Measurements from ENCODE around the gene CCDC142. TPM values are rescaled to one million over a fixed set of nuclear protein-coding genes. Genes with fewer than 3 reads are reported as not detected.
A peak's percentile ranks its signal among the peaks of the same experiment; 100 is the strongest.

CCDC142 gene
- total and polyA plus RNA-seq, 9 of the 15 experiments (the other 6 are each of a cell fraction or from before 2014, with no cell fraction given), result 0.55 to 11.7 (median 7.2) TPM

- TF ChIP-seq RAD21 (CRISPR knock-in tag; conservative IDR thresholded peaks at IDR 0.05 in 1 of 2, IDR thresholded peaks at IDR 0.05 in 1 of 2) (no peak), NCOA4 (IDR thresholded peaks at IDR 0.05; ENCODE audit: partially characterized antibody) (no peak), HMBOX1 (IDR thresholded peaks at IDR 0.05) (no peak), POU5F1 (IDR thresholded peaks at IDR 0.05; ENCODE audit: borderline replicate concordance, low read depth, low read length, partially characterized antibody) (no peak), ZNF277 (CRISPR knock-in tag; IDR thresholded peaks at IDR 0.05; ENCODE audit: borderline replicate concordance) (no peak)
- peak overlapping the region in 1 of 2 experiments; percentile 52; a peak in 1 of 4 replicates for H3K9ac ChIP-seq (ENCODE audit: insufficient read depth in 1 of 2, low read depth in 2 of 2, low read length in 2 of 2)
- H3K4me3 ChIP-seq, result no peak overlapping the region
- 73% methylated on average over 9 of the region's 9 CpGs for WGBS (ENCODE audit: insufficient coverage, low coverage, missing lambda C conversion rate)
- no peaks in the 10 kb centered on the region for H3K27me3 ChIP-seq (ENCODE audit: control insufficient read depth in 2 of 2, insufficient read depth in 2 of 2, low read length in 2 of 2)
- no peak for DNase-seq (ENCODE audit: extremely low read depth in 1 of 4, low spot score in 3 of 4)
- no peak overlapping the region; the same call in 2 of the 3 replicates for H3K27ac ChIP-seq (ENCODE audit: extremely low read depth, low read depth, low read length)
- H3K79me2 ChIP-seq (ENCODE audit: control insufficient read depth, insufficient read depth, low read length), result 0 out of 3 replicates have a peak, but pooled peaks cover 3% of the 10 kb centered on the region
- no peaks in the 10 kb centered on the region for H3K9me3 ChIP-seq (replicated peaks; ENCODE audit: control insufficient read depth, insufficient read depth, low read depth, low read length)
- ATAC-seq, result peak; percentile 71
- FAIRE-seq, result no peak
- no peak overlapping the region for H3K4me2 ChIP-seq (ENCODE audit: insufficient read depth, low read length)
- peaks cover 4 to 8% of the 10 kb centered on the region in 2 experiments; a peak in 4 of 5 replicates for H3K4me1 ChIP-seq (replicated peaks in 1 of 2; ENCODE audit: control insufficient read depth in 2 of 2, insufficient read depth in 2 of 2, low read length in 2 of 2)
- BruUV-seq (replicated peaks), result no TSS peak
- H4K20me1 ChIP-seq (replicated peaks; ENCODE audit: control insufficient read depth, insufficient read depth, low read length), result no peaks in the 10 kb centered on the region
- peaks cover 57% of the 10 kb centered on the region; the same call in 2 of the 3 replicates for H3K36me3 ChIP-seq (ENCODE audit: control insufficient read depth, insufficient read depth, low read length)
- no peaks in the 10 kb centered on the region for H3K9me1 ChIP-seq (ENCODE audit: control insufficient read depth, insufficient read depth, low read length)
- in situ Hi-C loops (cut with MboI), result loop anchor here (5.0 kb wide), 1 partner anchor 83 kb away; no protein-coding TSS in a partner anchor
- intact Hi-C loops (cut with micrococcal nuclease), result no loop called here
- CTCF ChIA-PET (ENCODE audit: low intra/inter-chr PET ratio), result no interaction called here
- H2AFZ ChIP-seq (ENCODE audit: low read depth, low read length), result no peak overlapping the region
- POLR2A ChIA-PET, result interaction anchor here (1.2 to 2.4 kb wide), 3 partner anchors 8 to 15 kb away, joined by 5 to 13 read pairs (median 6); no protein-coding TSS in a partner anchor
Measured at GRCh38 chr2:74488643-74489481, 6.1 kb upstream of the CCDC142 start.

Data from K562 (cell line).